Vagina (tissue), 2 donors: ENCODE measurements around the gene POU2F1. TPM values are rescaled to one million over a fixed set of nuclear protein-coding genes. Genes with fewer than 3 reads are reported as not detected.

Source experiments
- DNase-seq, 2 donors: peaks; one replicate each; pipeline ENCODE4 v3.0.0-alpha.2; 2017; ENCODE audit errors: extremely low spot score in 2 of 2
- H3K27ac ChIP-seq: fragments of 200-600 bp; sonication (generic); one replicate; pipeline ENCODE4 v1.5.1; 2019
- H3K27me3 ChIP-seq: fragments of 200-600 bp; sonication (generic); one replicate; pipeline ENCODE4 v1.5.1; 2019
- H3K36me3 ChIP-seq, 2 donors: fragments of 200-600 bp; sonication (generic); one replicate each; pipeline ENCODE4 v1.5.1; 2017 to 2019
- H3K4me1 ChIP-seq: fragments of 200-600 bp; sonication (generic); one replicate; pipeline ENCODE4 v1.5.1; 2019
- H3K4me3 ChIP-seq, 2 donors: fragments of 200-600 bp; sonication (generic); 1 replicate in 1 of 2; 2 replicates in 1 of 2; pipeline ENCODE4 v1.5.1; 2016 to 2019
- H3K9me3 ChIP-seq: fragments of 200-600 bp; sonication (generic); one replicate; pipeline ENCODE4 v1.5.1; 2019
- POLR2A ChIP-seq, 2 donors: fragments of 450-650 bp; IDR thresholded peaks; one replicate each; pipeline ENCODE4 v1.6.1; 2017; ENCODE audit warnings: antibody characterized with exemption in 2 of 2, mild to moderate bottlenecking in 2 of 2, moderate library complexity in 2 of 2
- POLR2AphosphoS5 ChIP-seq, 2 donors: sonication (generic); formaldehyde crosslinking; IDR thresholded peaks; one replicate each; pipeline ENCODE4 v1.9.0; 2017; ENCODE audit warnings: antibody characterized with exemption in 2 of 2, mild to moderate bottlenecking in 2 of 2, low read depth in 1 of 2; ENCODE audit not compliant: insufficient read depth in 1 of 2
- intact Hi-C: fragments of 100-400 bp; cut with DNase I; formaldehyde crosslinking; loops from one replicate; pipeline ENCODE4 v1.15.1; 2023
- total RNA-seq: library from RNA; depleted of rRNA; stranded (reverse); fragments of >200 nt; gene quantifications from one replicate; pipeline ENCODE4 v1.2.3, GENCODE V29; 2016
- TF ChIP-seq, protein P1 (sequence below), 3 experiments: fragments of 450-650 bp in 2 of 3; fragments of 200-600 bp in 1 of 3; sonication (generic) in 1 of 3; IDR thresholded peaks; one replicate each; pipeline ENCODE4 v1.5.1; 2017 to 2019; ENCODE audit warnings: antibody characterized with exemption in 3 of 3, mild to moderate bottlenecking in 2 of 3, moderate library complexity in 2 of 3

Gene POU2F1
- total RNA-seq, 1 donor from 2014 or later: 10.8 TPM

- intact Hi-C loops: no loop called here
- Histone ChIP-seq H3K9me3 (no peaks in the 10 kb centered on the region), H3K27me3 (no peaks in the 10 kb centered on the region), H3K27ac (no peak overlapping the region), H3K4me3 (peak overlapping the region; percentile 94 to 95), H3K36me3 (no peaks in the 10 kb centered on the region), H3K4me1 (peaks cover 15% of the 10 kb centered on the region)
- TF ChIP-seq, protein P1, sequence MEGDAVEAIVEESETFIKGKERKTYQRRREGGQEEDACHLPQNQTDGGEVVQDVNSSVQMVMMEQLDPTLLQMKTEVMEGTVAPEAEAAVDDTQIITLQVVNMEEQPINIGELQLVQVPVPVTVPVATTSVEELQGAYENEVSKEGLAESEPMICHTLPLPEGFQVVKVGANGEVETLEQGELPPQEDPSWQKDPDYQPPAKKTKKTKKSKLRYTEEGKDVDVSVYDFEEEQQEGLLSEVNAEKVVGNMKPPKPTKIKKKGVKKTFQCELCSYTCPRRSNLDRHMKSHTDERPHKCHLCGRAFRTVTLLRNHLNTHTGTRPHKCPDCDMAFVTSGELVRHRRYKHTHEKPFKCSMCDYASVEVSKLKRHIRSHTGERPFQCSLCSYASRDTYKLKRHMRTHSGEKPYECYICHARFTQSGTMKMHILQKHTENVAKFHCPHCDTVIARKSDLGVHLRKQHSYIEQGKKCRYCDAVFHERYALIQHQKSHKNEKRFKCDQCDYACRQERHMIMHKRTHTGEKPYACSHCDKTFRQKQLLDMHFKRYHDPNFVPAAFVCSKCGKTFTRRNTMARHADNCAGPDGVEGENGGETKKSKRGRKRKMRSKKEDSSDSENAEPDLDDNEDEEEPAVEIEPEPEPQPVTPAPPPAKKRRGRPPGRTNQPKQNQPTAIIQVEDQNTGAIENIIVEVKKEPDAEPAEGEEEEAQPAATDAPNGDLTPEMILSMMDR (IDR thresholded peaks at IDR 0.05): no peak
- TF ChIP-seq POLR2AphosphoS5 (IDR thresholded peaks at IDR 0.05; ENCODE audit: insufficient read depth in 1 of 2, low read depth in 1 of 2) (no peak), POLR2A (IDR thresholded peaks at IDR 0.05) (no peak)
- DNase-seq: no peak
These were observed 1.5 kb upstream of the POU2F1 start for GRCh38 chr1:167219194-167219593.

- DNase-seq: peak in 1 of 2 donors; percentile 94
- H3K4me3 ChIP-seq: peak overlapping the region; percentile 94 to 95
- TF ChIP-seq, protein P1 (IDR thresholded peaks at IDR 0.05): no peak
- TF ChIP-seq POLR2AphosphoS5 (IDR thresholded peaks at IDR 0.05; ENCODE audit: insufficient read depth in 1 of 2, low read depth in 1 of 2): peak in 1 of 2 donors; percentile 87
- H3K4me1 ChIP-seq: peaks cover 19% of the 10 kb centered on the region
- H3K9me3 ChIP-seq: no peaks in the 10 kb centered on the region
- intact Hi-C loops: no loop called here
- no peaks in the 10 kb centered on the region for H3K36me3 ChIP-seq
- H3K27me3 ChIP-seq: no peaks in the 10 kb centered on the region
- peak overlapping the region; percentile 90 for H3K27ac ChIP-seq
These were observed 795 bp upstream of the POU2F1 start for GRCh38 chr1:167219646-167220536.

DNA sequence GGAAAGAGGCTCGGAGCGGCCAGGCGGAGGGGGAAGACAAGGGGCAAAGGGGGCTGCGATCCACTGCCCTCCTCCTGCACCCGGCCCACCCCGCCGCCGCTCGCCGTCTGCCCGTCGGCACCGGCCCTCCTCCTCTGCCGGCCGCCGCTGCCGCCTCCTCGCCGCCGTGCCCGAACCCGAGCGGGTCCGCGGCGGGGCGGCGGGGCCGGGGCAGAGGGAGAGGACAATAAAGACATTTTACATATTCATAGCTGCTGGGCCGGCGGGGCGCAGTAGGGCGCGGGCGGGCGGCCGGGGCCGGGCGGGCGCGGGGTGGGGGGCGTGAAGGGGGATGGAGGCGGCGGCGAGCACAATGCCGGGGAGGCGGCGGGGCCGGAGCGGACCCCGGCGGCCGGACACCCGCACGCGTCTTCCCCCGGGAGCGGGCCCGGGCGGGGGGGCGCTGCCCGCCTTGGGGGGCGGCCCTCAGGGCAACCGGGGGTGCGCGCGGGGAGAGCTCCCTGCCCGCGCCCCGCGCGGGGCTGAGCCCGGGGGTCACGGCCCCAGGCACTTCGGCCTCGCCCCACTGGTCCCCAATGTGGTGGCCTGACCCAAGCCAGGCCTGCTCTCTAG, 546 bp downstream of the POU2F1 start:
- Histone ChIP-seq H3K4me3 (peak overlapping the region; percentile 69 to 95), H3K27ac (peak overlapping the region; percentile 100), H3K36me3 (no peaks in the 10 kb centered on the region), H3K9me3 (no peaks in the 10 kb centered on the region), H3K4me1 (peaks cover 30% of the 10 kb centered on the region), H3K27me3 (no peaks in the 10 kb centered on the region)
- TF ChIP-seq POLR2A (IDR thresholded peaks at IDR 0.05) (no peak), POLR2AphosphoS5 (IDR thresholded peaks at IDR 0.05; ENCODE audit: insufficient read depth in 1 of 2, low read depth in 1 of 2) (no peak)
- TF ChIP-seq, protein P1 (IDR thresholded peaks at IDR 0.05): no peak
- intact Hi-C loops: no loop called here
- no peak for DNase-seq

DNA sequence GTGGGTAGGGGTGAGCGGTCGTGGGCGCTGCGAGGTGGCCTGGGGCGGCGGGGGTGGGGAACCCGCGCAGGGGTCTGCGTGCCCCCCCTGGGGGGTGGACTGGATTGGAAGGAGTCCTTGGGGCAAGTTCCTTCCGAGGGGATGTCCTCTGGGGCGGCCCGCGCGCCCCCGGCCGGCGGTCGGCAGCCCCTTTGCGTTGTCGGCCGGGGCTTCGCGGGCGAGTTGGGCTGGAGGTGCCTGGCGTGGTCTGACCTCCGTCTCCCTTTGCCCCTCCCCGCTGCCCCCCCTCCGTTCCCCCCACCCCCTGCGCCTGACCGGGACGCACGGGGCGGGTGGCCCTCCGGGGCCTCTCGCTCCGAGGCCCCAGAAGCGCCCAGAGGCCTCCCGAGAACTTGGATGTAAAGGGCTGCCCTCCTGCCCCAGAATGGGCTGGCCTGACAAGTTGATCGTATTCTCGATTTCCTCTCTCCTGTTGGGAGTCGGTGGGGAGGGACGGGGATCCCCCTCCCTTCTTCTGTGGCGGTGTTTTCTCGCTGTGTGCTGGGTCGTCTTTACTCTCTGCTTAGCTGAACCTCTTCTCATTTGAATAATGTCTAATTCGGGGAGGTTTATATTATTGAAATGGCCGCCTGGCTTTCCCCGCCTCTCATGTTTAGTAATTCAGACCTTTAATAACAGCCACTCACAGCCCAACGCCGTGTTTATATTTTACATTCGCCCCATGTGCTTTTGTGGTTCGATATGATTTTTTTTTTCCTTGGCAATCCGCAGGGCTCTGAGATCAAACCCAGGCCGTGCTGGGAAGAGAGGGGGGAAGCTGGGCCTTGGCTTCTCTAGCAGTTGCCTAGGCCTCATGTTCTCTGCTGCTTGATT, 1.3 kb downstream of the POU2F1 start:
- Histone ChIP-seq H3K36me3 (no peaks in the 10 kb centered on the region), H3K9me3 (no peaks in the 10 kb centered on the region), H3K27ac (peak overlapping the region; percentile 100), H3K4me1 (peaks cover 37% of the 10 kb centered on the region), H3K4me3 (peak overlapping the region; percentile 69 to 95), H3K27me3 (no peaks in the 10 kb centered on the region)
- TF ChIP-seq POLR2A (IDR thresholded peaks at IDR 0.05): peak in 1 of 2 donors; percentile 55
- TF ChIP-seq, protein P1 (IDR thresholded peaks at IDR 0.05): peak in 1 of 3 experiments; percentile 4
- peak; percentile 74 to 87 for TF ChIP-seq POLR2AphosphoS5 (IDR thresholded peaks at IDR 0.05; ENCODE audit: insufficient read depth in 1 of 2, low read depth in 1 of 2)
- peak in 1 of 2 donors; percentile 92 for DNase-seq
- intact Hi-C loops: no loop called here
